ENCODE results near the gene TSNAXIP1. TPM values are rescaled to one million over a fixed set of nuclear protein-coding genes. Genes with fewer than 3 reads are reported as not detected.

Gene TSNAXIP1
- total RNA-seq, 4 donors from 2014 or later, result 0.34 to 3.2 (median 0.93) TPM

DNA sequence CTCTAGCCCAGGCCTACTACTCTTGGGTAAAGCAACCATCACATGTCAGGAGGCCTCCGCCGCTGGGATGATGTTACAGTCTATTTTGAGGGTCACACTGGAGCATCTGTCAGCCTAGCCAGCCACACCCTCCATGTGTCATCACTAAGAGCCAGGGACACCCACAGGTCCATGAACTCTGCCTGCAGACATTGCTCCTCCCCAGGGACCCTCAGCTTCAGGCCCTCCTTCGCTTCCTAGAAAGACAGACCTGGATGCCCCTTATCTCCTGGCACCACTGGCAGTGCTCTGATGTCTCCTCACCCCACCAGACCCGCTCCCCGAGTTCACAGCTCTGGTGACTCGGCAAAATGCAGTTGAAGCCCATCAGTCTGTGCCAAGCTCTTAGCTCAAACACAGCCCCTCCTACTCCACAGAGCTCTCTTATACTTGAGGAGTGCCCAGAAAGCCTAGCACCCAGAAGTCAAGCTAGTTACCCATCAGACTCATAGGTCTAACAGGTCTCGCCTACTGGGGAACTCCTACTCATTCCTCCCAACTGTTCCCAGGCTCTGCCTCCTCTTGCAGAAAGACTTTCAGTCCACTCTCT lies 6.3 kb upstream of the TSNAXIP1 start:
- no peaks in the 10 kb centered on the region for H3K27me3 ChIP-seq
- H3K4me3 ChIP-seq (replicated peaks in 1 of 3), result no peak overlapping the region
- intact Hi-C loops (cut with DNase I), result loop anchor here (5.0 kb wide), 2 partner anchors 83 to 123 kb away; partner anchors contain the start of gene GFOD2
- whole genome bisulfite sequencing, 2 donors, result 82 to 91% methylated on average over 5 to 6 of the region's 7 CpGs
- H3K36me3 ChIP-seq, result no peaks in the 10 kb centered on the region
- no peak for DNase-seq
- H3K9me3 ChIP-seq, result no peaks in the 10 kb centered on the region
- no peak overlapping the region for H3K27ac ChIP-seq
- H3K4me1 ChIP-seq, result peaks cover 7 to 22% of the 10 kb centered on the region in 2 donors
- no peak for TF ChIP-seq POLR2A (IDR thresholded peaks at IDR 0.05)
- TF ChIP-seq, protein P1, sequence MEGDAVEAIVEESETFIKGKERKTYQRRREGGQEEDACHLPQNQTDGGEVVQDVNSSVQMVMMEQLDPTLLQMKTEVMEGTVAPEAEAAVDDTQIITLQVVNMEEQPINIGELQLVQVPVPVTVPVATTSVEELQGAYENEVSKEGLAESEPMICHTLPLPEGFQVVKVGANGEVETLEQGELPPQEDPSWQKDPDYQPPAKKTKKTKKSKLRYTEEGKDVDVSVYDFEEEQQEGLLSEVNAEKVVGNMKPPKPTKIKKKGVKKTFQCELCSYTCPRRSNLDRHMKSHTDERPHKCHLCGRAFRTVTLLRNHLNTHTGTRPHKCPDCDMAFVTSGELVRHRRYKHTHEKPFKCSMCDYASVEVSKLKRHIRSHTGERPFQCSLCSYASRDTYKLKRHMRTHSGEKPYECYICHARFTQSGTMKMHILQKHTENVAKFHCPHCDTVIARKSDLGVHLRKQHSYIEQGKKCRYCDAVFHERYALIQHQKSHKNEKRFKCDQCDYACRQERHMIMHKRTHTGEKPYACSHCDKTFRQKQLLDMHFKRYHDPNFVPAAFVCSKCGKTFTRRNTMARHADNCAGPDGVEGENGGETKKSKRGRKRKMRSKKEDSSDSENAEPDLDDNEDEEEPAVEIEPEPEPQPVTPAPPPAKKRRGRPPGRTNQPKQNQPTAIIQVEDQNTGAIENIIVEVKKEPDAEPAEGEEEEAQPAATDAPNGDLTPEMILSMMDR (IDR thresholded peaks at IDR 0.05), result no peak

DNA sequence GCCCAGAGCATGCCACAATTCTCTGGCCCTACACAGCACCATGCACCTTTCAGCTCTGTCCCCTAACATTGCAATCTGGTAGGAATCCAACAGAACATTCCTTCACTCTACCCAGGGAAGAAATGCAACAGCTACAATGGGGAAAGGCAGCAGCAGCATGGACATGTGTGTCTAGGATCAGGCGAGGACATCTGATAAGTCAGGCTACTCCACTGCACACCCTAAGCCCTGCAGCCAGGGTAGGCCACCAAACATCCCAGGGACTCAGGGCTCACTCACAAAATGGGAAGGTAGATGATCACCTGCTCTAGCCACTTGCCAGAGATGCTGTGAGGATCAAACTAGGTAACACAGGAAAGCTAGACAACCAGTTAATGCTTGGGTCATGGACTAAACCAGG lies 5.4 kb upstream of the TSNAXIP1 start:
- Histone ChIP-seq H3K4me1 (peaks cover 12 to 25% of the 10 kb centered on the region in 2 donors), H3K9me3 (no peaks in the 10 kb centered on the region), H3K36me3 (no peaks in the 10 kb centered on the region), H3K27me3 (no peaks in the 10 kb centered on the region), H3K27ac (no peak overlapping the region), H3K4me3 (replicated peaks in 1 of 3) (no peak overlapping the region)
- intact Hi-C loops (cut with DNase I), result loop anchor here (5.0 kb wide), 2 partner anchors 84 to 124 kb away; partner anchors contain the start of gene GFOD2
- WGBS, 2 donors, result 100% methylated on average over 1 of the region's 1 CpG
- TF ChIP-seq, protein P1 (IDR thresholded peaks at IDR 0.05), result no peak
- no peak for TF ChIP-seq POLR2A (IDR thresholded peaks at IDR 0.05)
- no peak for DNase-seq

DNA sequence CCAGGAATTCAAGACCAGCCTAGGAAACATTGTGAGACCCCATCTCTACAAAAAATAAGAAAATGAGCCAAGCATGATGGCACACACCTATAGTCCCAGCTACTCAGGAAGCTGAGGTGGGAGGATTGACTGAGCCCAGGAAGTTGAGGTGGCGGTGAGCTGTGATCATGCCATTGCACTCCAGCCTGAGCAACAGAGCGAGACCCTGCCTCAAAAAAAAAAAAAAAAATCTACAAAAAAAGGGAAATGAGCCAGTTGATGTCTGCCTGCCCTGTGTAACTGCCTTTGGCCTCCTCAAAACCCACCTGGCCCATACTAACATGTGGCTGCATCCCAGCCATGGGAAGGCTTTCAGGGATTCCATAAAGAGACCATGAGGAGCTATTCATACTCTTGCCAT lies 4.8 kb upstream of the TSNAXIP1 start:
- H3K9me3 ChIP-seq, result no peaks in the 10 kb centered on the region
- DNase-seq, result no peak
- H3K4me1 ChIP-seq, result peaks cover 12 to 25% of the 10 kb centered on the region in 2 donors
- no peaks in the 10 kb centered on the region for H3K36me3 ChIP-seq
- WGBS, 2 donors, result 87 to 89% methylated on average over 2 of the region's 2 CpGs
- intact Hi-C loops (cut with DNase I), result loop anchor here (5.0 kb wide), 2 partner anchors 85 to 125 kb away; partner anchors contain the start of gene GFOD2
- H3K27me3 ChIP-seq, result no peaks in the 10 kb centered on the region
- no peak overlapping the region for H3K27ac ChIP-seq
- no peak overlapping the region for H3K4me3 ChIP-seq (replicated peaks in 1 of 3)
- TF ChIP-seq, protein P1 (IDR thresholded peaks at IDR 0.05), result no peak
- no peak for TF ChIP-seq POLR2A (IDR thresholded peaks at IDR 0.05)

DNA sequence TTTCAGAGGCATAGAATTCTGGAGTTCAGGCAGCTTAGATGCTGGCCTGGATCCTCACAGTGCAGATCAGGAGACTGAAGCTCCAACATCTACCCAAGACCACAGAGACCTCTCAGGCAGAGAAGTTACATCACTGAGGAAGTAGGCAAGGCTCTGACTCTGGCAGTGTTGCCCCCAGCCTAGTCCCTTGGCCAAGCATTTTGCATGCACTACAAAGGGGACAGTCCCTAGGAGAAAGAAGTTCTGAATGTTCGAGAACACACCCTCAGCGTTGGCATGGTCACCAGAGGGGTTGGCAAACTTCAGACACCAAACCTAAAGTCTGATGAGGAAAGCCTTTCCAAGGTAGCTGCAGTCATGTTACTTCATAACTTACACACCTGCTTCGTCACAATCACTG lies 2.8 kb upstream of the TSNAXIP1 start:
- no peaks in the 10 kb centered on the region for H3K9me3 ChIP-seq
- no peak overlapping the region for H3K4me3 ChIP-seq (replicated peaks in 1 of 3)
- peaks cover 17 to 29% of the 10 kb centered on the region in 2 donors for H3K4me1 ChIP-seq
- H3K27ac ChIP-seq, result no peak overlapping the region
- H3K36me3 ChIP-seq, result no peaks in the 10 kb centered on the region
- intact Hi-C loops (cut with DNase I), result loop anchor here (5.0 kb wide), 2 partner anchors 87 to 127 kb away; partner anchors contain the start of gene GFOD2
- 90 to 96% methylated on average over 3 of the region's 3 CpGs for WGBS, 2 donors
- TF ChIP-seq, protein P1 (IDR thresholded peaks at IDR 0.05), result no peak
- TF ChIP-seq POLR2A (IDR thresholded peaks at IDR 0.05), result no peak
- DNase-seq, result no peak
- H3K27me3 ChIP-seq, result no peaks in the 10 kb centered on the region

DNA sequence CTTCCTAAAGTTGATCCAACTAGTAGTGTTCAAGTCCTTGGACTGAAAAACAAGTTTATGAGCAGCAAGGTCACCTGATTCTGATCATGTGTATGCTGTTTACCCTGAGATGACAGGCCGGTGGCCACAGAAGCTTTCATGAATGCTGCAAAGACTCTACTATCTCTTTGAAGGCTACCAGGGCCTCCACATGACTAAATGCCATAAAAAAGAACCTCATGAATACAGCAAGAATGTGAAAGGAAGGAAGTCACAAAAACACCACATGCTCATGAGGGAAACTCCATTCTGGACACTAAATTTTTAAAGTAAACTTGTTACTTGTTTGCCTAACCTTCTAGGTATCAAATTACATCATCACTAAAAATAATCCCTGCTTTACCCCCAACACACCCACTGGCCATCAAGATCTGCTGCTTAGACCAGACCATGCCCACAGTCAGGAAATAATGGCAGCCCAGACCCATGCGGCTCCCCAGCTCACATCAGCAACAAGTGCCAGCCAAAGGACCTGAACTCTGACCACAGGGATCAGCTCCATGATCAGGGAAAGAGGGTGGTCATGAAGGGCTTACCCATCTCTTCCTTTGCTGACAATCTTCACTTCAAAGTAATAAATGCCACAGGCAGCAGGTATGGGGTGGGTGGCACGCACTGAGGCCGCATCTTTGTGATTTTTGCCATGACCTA lies 1.7 kb upstream of the TSNAXIP1 start:
- no peak for DNase-seq
- intact Hi-C loops (cut with DNase I), result loop anchor here (5.0 kb wide), 3 partner anchors 37 to 128 kb away; partner anchors contain the start of genes GFOD2 and THAP11
- Histone ChIP-seq H3K27me3 (no peaks in the 10 kb centered on the region), H3K27ac (no peak overlapping the region), H3K36me3 (no peaks in the 10 kb centered on the region), H3K4me1 (peaks cover 17 to 28% of the 10 kb centered on the region in 2 donors), H3K9me3 (no peaks in the 10 kb centered on the region), H3K4me3 (replicated peaks in 1 of 3) (no peak overlapping the region)
- WGBS, 2 donors, result 73 to 88% methylated on average over 4 of the region's 4 CpGs
- TF ChIP-seq POLR2A (IDR thresholded peaks at IDR 0.05), result no peak
- TF ChIP-seq, protein P1 (IDR thresholded peaks at IDR 0.05), result no peak
